ENCODE data around the gene CDK19.

Gene CDK19

DNA sequence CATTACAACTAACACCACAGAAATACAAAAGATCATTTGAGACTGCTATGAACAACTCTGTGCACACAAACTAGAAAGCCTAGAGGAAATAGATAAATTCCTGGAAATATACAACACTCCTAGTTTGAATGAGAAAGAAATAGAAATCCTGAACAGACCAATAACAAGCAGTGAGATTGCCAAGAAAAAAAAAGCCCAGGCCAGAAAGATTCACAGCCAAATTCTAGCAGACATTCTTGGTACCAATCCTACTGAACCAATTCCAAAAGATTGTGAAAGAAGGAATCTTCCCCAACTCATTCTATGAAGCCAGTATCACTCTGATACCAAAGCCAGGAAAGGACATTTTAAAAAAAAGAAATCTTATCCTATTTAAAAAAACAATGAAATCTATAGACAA is 7.0 kb upstream of the CDK19 start:
- Histone ChIP-seq H4K91ac (ENCODE audit: low read length) (no peak overlapping the region), H3K36me3 (ENCODE audit: control insufficient read depth in 1 of 2, insufficient read depth in 2 of 2, low read depth in 1 of 2, low read length in 2 of 2) (no peaks in the 10 kb centered on the region), H3K4me1 (ENCODE audit: control insufficient read depth, insufficient read depth, low read depth, low read length) (no peaks in the 10 kb centered on the region), H3K14ac (ENCODE audit: low read length in 2 of 2) (no peak overlapping the region), H2BK15ac (ENCODE audit: low read depth, poor library complexity, severe bottlenecking) (no peak overlapping the region), H2AFZ (ENCODE audit: low read depth, low read length) (no peak overlapping the region), H4K8ac (ENCODE audit: low read length) (no peak overlapping the region), H2BK12ac (ENCODE audit: low read length in 2 of 2) (no peak overlapping the region), H3K79me1 (replicated peaks; ENCODE audit: low read length, poor library complexity, severe bottlenecking) (peaks cover 1% of the 10 kb centered on the region), H2AK5ac (ENCODE audit: low read length, severe bottlenecking) (no peak overlapping the region), H3K23ac (ENCODE audit: low read length in 2 of 2) (no peak overlapping the region), H3K4me3 (ENCODE audit: insufficient read depth in 1 of 2, low read depth in 1 of 2, low read length in 2 of 2) (no peak overlapping the region), H2BK120ac (ENCODE audit: low read depth, low read length) (no peak overlapping the region), H3K4me2 (ENCODE audit: low read length, poor library complexity, severe bottlenecking) (no peak overlapping the region), H3K9ac (ENCODE audit: low read length) (no peak overlapping the region), H3K27ac (ENCODE audit: low read length, poor library complexity, severe bottlenecking) (no peak overlapping the region), H3K4ac (ENCODE audit: low read depth in 1 of 2, low read length in 2 of 2) (no peak overlapping the region), H3K18ac (ENCODE audit: low read depth in 1 of 2, low read length in 2 of 2) (no peak overlapping the region), H3K27me3 (ENCODE audit: control insufficient read depth in 1 of 2, insufficient read depth in 1 of 2, low read length in 2 of 2) (no peaks in the 10 kb centered on the region), H2BK5ac (ENCODE audit: low read depth, low read length, poor library complexity, severe bottlenecking) (no peak overlapping the region), H3K9me3 (ENCODE audit: control insufficient read depth, low read length) (no peaks in the 10 kb centered on the region)
- no peak for DNase-seq

DNA sequence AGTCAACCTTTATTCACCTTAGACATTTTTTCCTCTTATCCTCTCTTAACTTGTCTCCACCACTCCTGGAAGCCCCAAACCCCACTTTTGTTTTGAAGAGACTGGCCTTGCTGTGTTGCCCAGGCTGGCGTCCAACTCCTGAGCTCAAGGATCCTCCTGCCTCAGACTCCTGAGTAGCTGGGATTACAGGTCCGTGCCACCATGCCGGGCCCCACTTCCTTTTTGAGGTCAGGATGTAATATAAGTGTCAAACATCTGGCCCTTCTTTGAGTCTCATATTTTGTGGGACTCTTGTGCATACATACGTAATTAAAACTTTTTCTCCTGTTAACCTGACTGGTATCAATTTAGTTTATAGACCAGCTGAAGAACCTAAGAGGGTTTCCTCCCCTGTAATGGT is 1.4 kb upstream of the CDK19 start:
- 73% methylated on average over 4 of the region's 4 CpGs for WGBS
- Histone ChIP-seq H3K23ac (ENCODE audit: low read length in 2 of 2) (no peak overlapping the region), H3K4me2 (ENCODE audit: low read length, poor library complexity, severe bottlenecking) (no peak overlapping the region), H3K27me3 (ENCODE audit: control insufficient read depth in 1 of 2, insufficient read depth in 1 of 2, low read length in 2 of 2) (no peaks in the 10 kb centered on the region), H3K4me1 (ENCODE audit: control insufficient read depth, insufficient read depth, low read depth, low read length) (peaks cover 6% of the 10 kb centered on the region), H2AFZ (ENCODE audit: low read depth, low read length) (no peak overlapping the region), H3K79me1 (replicated peaks; ENCODE audit: low read length, poor library complexity, severe bottlenecking) (peaks cover 4% of the 10 kb centered on the region), H4K8ac (ENCODE audit: low read length) (no peak overlapping the region), H3K14ac (ENCODE audit: low read length in 2 of 2) (no peak overlapping the region), H3K9ac (ENCODE audit: low read length) (peak overlapping the region; percentile 97), H2BK5ac (ENCODE audit: low read depth, low read length, poor library complexity, severe bottlenecking) (no peak overlapping the region), H2BK120ac (ENCODE audit: low read depth, low read length) (no peak overlapping the region), H3K4ac (ENCODE audit: low read depth in 1 of 2, low read length in 2 of 2) (no peak overlapping the region), H4K91ac (ENCODE audit: low read length) (no peak overlapping the region), H3K36me3 (ENCODE audit: control insufficient read depth in 1 of 2, insufficient read depth in 2 of 2, low read depth in 1 of 2, low read length in 2 of 2) (no peaks in the 10 kb centered on the region), H2BK12ac (ENCODE audit: low read length in 2 of 2) (no peak overlapping the region), H3K4me3 (ENCODE audit: insufficient read depth in 1 of 2, low read depth in 1 of 2, low read length in 2 of 2) (no peak overlapping the region), H3K18ac (ENCODE audit: low read depth in 1 of 2, low read length in 2 of 2) (no peak overlapping the region), H2AK5ac (ENCODE audit: low read length, severe bottlenecking) (no peak overlapping the region), H2BK15ac (ENCODE audit: low read depth, poor library complexity, severe bottlenecking) (no peak overlapping the region), H3K27ac (ENCODE audit: low read length, poor library complexity, severe bottlenecking) (no peak overlapping the region), H3K9me3 (ENCODE audit: control insufficient read depth, low read length) (no peaks in the 10 kb centered on the region)
- no peak for DNase-seq

DNA sequence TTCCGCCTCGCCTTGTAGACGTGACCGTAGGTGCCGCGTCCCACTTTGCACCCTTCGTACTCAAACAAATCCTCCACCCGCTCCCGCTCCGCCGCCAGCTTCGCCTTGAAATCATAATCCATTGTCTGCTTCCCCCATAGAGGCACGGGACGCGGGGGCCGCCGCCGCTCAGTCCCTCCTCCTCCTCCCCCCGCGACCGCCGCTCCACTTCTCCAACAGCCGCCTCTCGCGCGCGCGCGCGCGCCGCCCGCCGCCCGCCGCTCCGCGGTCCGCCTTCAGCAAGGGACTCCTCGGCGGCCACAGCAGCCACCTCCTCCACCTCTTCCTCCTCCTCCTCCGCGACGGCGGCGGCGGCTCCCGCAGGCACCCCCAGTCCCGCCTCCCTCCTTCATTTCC is 256 bp downstream of the CDK19 start:
- Histone ChIP-seq H2AFZ (ENCODE audit: low read depth, low read length) (peak overlapping the region; percentile 97), H2BK5ac (ENCODE audit: low read depth, low read length, poor library complexity, severe bottlenecking) (peak overlapping the region; percentile 47), H2BK120ac (ENCODE audit: low read depth, low read length) (peak overlapping the region; percentile 58), H3K79me1 (replicated peaks; ENCODE audit: low read length, poor library complexity, severe bottlenecking) (peaks cover 5% of the 10 kb centered on the region), H3K4ac (ENCODE audit: low read depth in 1 of 2, low read length in 2 of 2) (peak overlapping the region; percentile 73 to 96), H3K9ac (ENCODE audit: low read length) (peak overlapping the region; percentile 97), H3K14ac (ENCODE audit: low read length in 2 of 2) (peak overlapping the region; percentile 25 to 96), H4K91ac (ENCODE audit: low read length) (peak overlapping the region; percentile 85), H2AK5ac (ENCODE audit: low read length, severe bottlenecking) (no peak overlapping the region), H3K18ac (ENCODE audit: low read depth in 1 of 2, low read length in 2 of 2) (peak overlapping the region; percentile 93 to 96), H3K36me3 (ENCODE audit: control insufficient read depth in 1 of 2, insufficient read depth in 2 of 2, low read depth in 1 of 2, low read length in 2 of 2) (no peaks in the 10 kb centered on the region), H4K8ac (ENCODE audit: low read length) (peak overlapping the region; percentile 98), H3K9me3 (ENCODE audit: control insufficient read depth, low read length) (no peaks in the 10 kb centered on the region), H3K4me3 (ENCODE audit: insufficient read depth in 1 of 2, low read depth in 1 of 2, low read length in 2 of 2) (peak overlapping the region; percentile 95 to 98), H2BK12ac (ENCODE audit: low read length in 2 of 2) (peak overlapping the region in 1 of 2 experiments; percentile 93), H3K27me3 (ENCODE audit: control insufficient read depth in 1 of 2, insufficient read depth in 1 of 2, low read length in 2 of 2) (no peaks in the 10 kb centered on the region), H3K27ac (ENCODE audit: low read length, poor library complexity, severe bottlenecking) (peak overlapping the region; percentile 82), H2BK15ac (ENCODE audit: low read depth, poor library complexity, severe bottlenecking) (peak overlapping the region; percentile 74), H3K4me2 (ENCODE audit: low read length, poor library complexity, severe bottlenecking) (peak overlapping the region; percentile 98), H3K23ac (ENCODE audit: low read length in 2 of 2) (peak overlapping the region in 1 of 2 experiments; percentile 90), H3K4me1 (ENCODE audit: control insufficient read depth, insufficient read depth, low read depth, low read length) (peaks cover 7% of the 10 kb centered on the region)
- no peak for DNase-seq
- 1% methylated on average over 48 of the region's 49 CpGs for WGBS

DNA sequence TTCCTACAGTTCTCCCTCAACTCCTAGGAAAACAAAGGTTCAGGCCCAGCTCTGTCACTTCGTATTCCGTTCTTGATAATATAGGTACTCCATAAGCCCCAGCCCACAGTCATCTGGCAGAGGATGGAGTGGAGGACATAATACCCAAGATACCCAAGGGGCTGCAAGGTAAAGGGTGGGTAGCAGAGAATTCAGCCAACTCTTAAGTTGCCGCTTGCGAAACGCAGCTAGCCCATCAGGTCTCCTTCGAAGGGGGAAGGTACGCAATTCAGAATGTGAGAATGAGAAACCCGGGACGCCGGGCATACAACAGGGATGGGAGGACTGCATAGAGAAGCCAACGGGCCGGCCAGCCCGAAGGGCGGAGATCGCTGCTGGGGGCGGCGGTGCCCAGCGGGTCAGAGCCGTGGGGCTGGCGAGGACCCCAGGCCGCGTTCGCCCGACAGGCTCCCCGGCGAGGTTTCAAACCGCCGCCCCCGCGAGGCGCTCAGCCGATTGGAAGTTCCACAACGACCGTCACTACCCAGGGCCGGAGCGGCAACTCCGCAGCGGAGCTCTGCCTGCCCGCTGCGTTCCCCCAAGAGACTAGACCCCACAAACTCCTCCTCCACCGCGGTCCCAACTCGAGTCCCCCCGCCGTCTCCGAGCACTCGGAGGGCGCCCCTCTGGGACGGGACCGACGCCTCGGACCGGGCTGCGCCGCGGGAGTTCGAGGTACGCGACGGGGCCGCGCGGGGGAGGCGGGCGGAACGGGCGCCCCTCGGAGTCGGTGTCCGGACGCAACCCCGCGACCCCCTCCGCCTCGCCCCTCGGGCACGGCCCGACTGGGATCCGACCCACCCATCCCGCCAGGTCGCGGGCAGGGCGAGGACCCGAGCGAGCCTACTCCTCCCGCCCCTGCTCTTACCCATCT is 911 bp downstream of the CDK19 start:
- Histone ChIP-seq H3K23ac (ENCODE audit: low read length in 2 of 2) (peak overlapping the region in 1 of 2 experiments; percentile 90), H3K36me3 (ENCODE audit: control insufficient read depth in 1 of 2, insufficient read depth in 2 of 2, low read depth in 1 of 2, low read length in 2 of 2) (no peaks in the 10 kb centered on the region), H2BK5ac (ENCODE audit: low read depth, low read length, poor library complexity, severe bottlenecking) (no peak overlapping the region), H3K4me3 (ENCODE audit: insufficient read depth in 1 of 2, low read depth in 1 of 2, low read length in 2 of 2) (peak overlapping the region; percentile 95 to 98), H2BK15ac (ENCODE audit: low read depth, poor library complexity, severe bottlenecking) (peak overlapping the region; percentile 74), H3K14ac (ENCODE audit: low read length in 2 of 2) (peak overlapping the region; percentile 25 to 96), H3K4ac (ENCODE audit: low read depth in 1 of 2, low read length in 2 of 2) (peak overlapping the region; percentile 73 to 96), H2AK5ac (ENCODE audit: low read length, severe bottlenecking) (no peak overlapping the region), H2BK120ac (ENCODE audit: low read depth, low read length) (peak overlapping the region; percentile 58), H3K4me1 (ENCODE audit: control insufficient read depth, insufficient read depth, low read depth, low read length) (peaks cover 7% of the 10 kb centered on the region), H3K27ac (ENCODE audit: low read length, poor library complexity, severe bottlenecking) (peak overlapping the region; percentile 82), H4K8ac (ENCODE audit: low read length) (peak overlapping the region; percentile 98), H4K91ac (ENCODE audit: low read length) (peak overlapping the region; percentile 85), H3K9ac (ENCODE audit: low read length) (peak overlapping the region; percentile 97), H3K27me3 (ENCODE audit: control insufficient read depth in 1 of 2, insufficient read depth in 1 of 2, low read length in 2 of 2) (no peaks in the 10 kb centered on the region), H3K4me2 (ENCODE audit: low read length, poor library complexity, severe bottlenecking) (peak overlapping the region; percentile 98), H3K18ac (ENCODE audit: low read depth in 1 of 2, low read length in 2 of 2) (peak overlapping the region; percentile 93 to 96), H2AFZ (ENCODE audit: low read depth, low read length) (peak overlapping the region; percentile 97), H3K9me3 (ENCODE audit: control insufficient read depth, low read length) (no peaks in the 10 kb centered on the region), H3K79me1 (replicated peaks; ENCODE audit: low read length, poor library complexity, severe bottlenecking) (peaks cover 5% of the 10 kb centered on the region), H2BK12ac (ENCODE audit: low read length in 2 of 2) (peak overlapping the region in 1 of 2 experiments; percentile 93)
- peak; percentile 71 for DNase-seq
- WGBS, result 1% methylated on average over 69 of the region's 86 CpGs
